GM21737 (cell line): ENCODE measurements around the gene ZSWIM3.
A peak's percentile ranks its signal among the peaks of the same experiment; 100 is the strongest.

Source experiments
- ATAC-seq: cut with Tn5 transposase; IDR thresholded peaks from one replicate; pipeline ENCODE4 v1.9.1; 2021; ENCODE audit warnings: mild to moderate bottlenecking, moderate library complexity; ENCODE audit not compliant: unreplicated experiment

ZSWIM3 gene

DNA sequence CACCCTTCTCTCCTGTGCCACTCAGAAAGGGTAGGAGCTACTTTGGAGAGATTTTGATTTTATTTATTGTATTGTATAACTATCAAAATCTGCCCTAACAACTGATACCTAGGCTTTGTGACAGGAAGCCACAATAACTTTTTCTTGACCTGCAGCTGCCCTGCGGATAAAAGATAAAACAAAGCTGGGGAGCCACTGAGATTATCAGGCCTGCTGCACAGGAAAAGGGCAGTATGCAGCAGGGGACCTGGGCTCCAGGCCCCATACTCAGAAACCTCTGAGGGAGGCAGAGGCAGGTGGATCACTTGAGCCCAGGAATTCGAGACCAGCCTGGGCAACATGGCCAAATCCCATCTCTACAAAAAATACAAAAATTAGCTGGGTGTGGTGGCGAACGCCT is 24.8 kb upstream of the ZSWIM3 start:
- no peak for ATAC-seq

DNA sequence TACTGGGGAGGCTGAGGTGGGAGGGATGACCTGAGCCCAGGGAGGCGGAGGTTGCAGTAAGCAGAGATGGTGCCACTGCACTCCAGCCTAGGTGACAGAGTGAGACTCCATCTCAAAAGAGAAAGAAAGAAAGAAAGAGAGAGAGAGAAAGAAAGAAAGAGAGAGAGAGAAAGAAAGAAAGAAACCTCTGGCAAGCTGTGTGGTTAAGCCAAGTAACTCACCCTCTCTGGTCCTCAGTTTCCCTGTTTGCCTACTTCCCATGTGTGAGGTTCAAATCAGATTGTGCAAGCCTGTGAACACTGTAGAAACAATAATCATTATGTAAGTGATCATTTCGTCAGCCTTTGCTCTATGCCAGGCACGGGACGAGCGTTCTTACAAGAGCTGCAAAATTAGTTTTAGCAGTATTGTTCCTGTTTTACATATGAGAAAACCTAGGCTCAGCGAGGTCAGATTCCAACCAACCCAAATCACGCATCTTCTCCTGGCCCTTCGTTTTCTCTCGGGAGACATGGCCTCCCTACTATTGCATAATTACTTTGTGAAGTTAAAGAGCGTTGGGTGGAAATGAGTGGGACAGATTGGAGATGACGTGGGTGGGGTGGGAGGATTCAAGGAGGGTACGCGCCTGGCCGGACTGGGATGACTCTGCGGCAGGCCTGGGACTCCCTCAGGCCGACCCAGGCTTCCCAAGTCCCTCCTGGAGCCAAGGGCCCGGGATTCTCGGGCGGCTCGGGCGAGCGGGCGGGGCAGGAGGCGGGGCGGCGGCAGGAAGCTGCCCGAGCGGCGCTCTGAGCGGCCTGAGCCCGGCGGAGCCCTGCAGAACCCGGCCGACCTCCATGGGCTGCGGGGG is 24.2 kb upstream of the ZSWIM3 start, which contains the start of gene SNX21:
Gene SNX21 (plus strand): TSS at position 770 of the 853 bp plus-strand sequence. CDS start 121 bp downstream, outside the sequence.
- no peak for ATAC-seq

DNA sequence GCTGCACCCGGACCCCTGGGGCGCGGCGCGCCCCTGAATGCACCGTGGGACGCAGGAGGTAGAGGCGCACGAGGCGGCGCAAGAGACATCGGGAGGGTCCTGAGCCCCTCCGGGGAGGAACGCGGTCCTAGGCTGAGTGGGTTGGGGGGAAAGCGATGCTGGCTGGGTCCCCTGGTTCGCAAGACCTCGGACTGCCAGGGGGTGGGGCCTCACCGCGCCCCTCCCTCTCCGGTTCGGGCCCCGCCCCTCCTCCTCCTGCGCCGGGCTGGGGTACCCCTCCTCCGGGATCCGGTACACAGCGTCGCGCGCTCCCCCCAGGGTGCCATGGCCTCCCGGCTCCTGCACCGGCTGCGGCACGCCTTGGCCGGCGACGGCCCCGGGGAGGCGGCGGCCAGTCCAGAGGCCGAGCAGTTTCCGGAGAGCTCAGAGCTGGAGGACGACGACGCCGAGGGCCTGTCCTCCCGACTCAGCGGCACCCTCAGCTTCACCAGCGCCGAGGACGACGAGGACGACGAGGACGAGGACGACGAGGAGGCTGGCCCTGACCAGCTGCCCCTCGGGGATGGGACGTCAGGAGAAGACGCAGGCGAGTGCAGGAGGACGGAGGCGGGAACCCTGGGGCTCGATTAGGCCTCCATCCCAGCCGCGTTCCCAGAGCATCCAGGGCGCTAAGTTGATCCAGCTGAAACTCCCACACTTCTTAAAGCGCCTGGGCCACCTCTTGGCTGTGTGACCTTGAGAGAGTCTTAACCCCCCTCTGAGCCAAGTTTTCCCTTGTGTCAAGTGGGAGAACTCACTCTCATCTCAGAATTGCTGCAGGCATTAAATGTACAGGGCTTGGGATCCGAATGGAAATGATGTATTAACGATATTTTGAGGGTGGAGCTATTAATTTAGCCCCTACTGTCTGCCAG is 23.3 kb upstream of the ZSWIM3 start:
- no peak for ATAC-seq

DNA sequence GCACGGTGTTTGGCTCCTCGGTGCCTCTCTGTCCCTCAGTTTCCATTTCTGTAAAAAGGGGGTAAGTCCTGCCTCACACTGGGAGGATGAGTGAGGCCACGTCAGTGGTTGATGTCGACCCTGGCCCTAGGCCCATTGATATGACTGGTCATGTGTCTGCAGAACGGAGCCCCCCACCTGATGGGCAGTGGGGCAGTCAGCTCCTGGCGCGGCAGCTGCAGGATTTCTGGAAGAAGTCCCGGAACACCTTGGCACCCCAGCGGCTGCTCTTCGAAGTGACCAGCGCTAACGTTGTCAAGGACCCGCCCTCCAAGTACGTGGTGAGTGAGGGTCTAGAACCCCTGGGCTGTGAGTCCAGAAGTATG is 22.6 kb upstream of the ZSWIM3 start:
- ATAC-seq, result no peak

DNA sequence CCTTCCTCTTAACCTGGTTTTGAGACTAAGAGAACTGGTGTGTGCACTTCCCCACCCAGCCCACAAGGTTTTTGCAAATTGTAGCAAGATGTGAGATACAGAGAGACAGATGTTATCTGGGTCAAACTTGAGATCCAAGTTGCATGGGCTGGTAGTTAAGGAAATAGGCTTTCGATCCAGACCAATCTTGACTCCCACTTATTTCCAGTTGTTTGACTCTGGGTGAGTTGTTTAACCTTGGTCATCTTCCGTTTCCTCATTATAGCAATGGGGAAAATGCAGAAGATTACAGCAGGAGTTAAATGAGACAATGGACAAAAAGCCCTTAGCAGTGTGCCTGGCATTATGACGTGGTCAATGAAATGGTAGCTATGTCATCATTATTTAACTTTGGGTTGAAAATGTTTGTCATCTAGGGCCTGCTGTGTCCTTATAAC is 22.1 kb upstream of the ZSWIM3 start:
- no peak for ATAC-seq

DNA sequence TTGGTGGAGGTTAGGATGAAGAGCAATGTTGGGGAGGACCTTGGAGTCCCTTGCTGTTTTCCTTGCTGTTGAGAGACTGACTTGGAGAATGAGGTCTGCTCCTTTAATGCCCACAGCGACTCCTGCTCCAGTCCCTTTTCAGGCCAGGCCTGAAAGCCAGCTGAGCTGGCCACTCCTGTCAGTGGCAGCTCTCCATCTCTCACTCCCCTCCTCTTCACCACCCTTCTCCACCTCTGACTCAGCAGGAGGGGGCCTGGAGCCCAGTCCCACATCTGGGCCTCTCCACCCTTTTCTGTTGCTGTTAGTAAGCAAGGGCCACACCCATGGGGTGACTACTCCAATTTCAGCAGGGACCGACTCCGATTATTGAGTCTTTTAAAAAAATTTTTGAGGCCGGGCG is 21.6 kb upstream of the ZSWIM3 start:
- no peak for ATAC-seq

DNA sequence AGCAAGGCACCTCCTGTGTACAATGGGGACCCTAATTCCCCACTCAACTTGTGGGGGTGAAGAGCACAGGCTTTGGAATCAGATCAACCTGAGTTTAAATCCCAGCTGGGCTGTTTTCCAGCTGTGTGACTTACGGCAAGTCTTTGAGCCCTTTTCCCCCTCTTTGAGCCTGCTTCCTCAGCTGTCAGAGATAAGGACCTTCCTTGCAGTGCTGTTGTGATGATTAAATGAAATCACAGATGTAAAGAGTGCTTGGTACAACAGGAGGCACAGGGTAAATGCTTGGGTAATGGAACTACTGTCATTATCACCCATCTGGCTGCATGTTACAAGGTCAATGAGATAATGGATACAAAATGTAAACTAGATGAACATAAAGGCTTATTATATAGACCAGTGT is 20.6 kb upstream of the ZSWIM3 start:
- ATAC-seq, result no peak

DNA sequence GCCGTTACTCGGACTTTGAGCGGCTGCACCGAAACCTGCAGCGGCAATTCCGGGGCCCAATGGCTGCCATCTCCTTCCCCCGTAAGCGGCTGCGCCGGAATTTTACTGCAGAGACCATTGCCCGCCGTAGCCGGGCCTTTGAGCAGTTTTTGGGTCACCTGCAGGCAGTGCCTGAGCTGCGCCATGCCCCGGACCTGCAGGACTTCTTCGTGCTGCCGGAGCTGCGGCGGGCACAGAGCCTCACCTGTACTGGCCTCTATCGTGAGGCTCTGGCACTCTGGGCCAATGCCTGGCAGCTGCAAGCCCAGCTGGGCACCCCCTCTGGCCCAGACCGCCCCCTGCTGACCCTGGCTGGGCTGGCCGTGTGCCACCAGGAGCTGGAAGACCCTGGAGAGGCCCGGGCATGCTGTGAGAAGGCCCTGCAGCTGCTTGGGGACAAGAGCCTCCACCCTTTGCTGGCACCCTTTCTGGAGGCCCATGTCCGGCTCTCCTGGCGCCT is 16.7 kb upstream of the ZSWIM3 start:
- no peak for ATAC-seq

DNA sequence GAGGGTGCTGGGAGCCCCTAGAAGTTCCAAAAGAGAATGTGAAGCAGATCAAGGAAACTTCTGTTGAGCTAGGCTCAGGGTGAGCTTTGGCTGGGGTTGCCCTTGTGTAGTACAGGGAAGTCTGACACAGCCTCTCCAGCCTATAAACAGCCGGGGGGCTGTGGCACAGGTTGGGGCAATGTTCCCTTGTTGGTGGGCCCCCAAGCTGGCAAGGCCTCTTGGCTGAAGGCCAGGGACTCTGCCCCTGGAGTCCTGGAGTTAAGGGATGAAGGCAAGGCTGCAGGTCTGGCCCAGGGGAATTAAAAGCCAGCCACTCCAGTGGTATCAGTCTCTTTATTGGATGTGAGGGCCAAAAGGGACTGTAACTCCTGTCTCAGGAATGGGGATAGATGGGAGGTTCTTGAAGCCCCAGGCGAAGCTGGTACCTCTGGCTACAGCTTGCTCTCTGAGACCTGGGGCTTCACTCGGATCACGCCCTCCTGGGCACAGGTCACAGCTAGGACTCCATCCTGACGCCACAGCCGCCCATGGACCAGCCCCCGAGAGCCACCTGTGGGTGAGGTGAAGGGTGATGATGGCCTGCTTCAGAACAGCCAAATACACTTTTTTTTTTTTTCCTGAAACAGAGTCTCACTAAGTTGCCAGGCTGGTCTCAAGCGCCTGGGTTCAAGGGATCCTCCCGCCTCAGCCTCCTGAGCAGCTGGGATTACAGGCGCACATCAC is 15.8 kb upstream of the ZSWIM3 start:
- ATAC-seq, result no peak

DNA sequence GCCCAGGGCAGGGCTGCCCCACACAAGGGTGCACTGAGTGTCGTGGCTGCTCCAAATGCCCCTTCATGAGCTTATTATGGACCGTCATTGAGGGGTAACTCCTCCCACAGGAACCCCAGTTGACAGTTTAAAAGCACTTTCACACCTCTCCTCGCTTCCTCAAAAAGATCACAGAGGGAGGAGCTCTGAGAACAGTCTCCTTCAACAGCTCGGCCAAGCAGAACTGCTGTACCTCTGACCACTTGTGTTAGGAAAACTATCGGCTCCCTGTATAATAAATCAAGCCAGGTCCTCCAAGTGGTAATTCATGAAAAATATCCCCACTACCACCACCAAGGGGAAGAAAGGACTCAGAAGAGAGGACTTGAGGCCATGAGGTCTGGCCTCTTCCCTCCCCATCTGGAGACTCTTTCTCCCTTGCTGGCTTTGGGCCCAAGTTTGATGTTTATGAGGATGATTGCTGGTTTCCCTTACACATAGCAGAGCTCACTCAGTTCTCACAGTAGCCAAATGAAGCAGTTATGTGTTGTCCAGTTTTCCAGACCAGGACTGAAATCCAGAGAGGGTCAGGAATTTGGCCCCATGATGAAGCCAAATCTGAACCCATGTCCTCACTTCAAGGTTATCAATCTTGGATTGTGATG is 15.1 kb upstream of the ZSWIM3 start:
- ATAC-seq, result peak; percentile 71

DNA sequence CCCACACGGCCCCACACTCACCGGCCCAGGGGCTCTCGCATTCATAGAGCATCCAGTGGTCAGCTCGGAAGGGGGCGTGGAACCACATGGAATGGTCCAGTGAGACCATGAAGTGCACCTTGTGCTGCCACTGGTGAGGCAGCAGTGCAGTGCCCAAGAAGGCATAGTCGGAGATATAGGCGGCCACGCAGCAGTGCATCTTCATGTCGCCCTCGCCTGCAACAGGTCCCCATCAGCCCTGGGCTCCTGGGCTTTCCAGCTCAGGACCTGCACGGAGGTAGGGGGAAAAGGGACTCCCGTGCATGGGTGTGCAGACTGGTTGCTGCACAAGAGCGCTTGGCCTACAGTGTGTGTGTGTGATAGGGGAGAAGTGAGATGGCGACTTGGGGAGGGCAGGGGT is 13.9 kb upstream of the ZSWIM3 start:
- ATAC-seq, result no peak

DNA sequence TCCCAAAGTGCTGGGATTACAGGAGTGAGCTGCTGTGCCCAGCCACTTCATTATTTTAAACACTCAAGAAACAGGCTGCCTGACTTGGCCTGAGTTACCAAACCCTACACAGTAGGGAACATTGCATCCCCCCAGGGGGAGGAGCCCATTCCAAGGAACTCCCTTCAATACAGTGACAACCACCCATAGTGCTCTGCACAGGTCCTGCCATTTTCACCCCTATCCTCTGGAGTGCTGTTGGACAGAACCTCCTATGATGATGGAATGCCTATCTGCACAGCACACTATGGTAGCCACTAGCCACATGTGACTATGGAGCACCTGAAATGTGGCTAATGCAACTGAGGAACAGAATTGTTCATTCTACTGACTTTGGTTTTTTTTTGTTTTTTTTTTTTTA is 12.0 kb upstream of the ZSWIM3 start:
- no peak for ATAC-seq

DNA sequence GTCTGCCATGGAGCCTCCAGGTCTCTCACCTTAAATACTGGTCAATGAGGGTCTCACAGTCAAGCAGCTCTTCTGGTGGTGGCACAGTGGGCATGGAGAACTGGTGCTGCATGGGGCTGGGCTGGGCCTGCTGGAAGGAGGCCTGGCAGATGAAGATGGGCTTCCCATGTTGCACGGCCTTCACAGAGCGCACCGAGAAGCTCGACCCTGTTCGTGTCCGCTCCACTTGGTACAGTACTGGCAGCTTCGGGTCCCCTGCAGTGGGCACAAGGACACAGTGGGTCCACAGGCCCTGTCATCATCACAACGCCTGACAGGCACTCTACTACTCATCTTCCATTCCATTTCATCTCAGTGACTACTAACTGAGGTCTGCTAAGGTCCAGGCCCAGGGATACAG is 9.0 kb upstream of the ZSWIM3 start:
- ATAC-seq, result no peak

DNA sequence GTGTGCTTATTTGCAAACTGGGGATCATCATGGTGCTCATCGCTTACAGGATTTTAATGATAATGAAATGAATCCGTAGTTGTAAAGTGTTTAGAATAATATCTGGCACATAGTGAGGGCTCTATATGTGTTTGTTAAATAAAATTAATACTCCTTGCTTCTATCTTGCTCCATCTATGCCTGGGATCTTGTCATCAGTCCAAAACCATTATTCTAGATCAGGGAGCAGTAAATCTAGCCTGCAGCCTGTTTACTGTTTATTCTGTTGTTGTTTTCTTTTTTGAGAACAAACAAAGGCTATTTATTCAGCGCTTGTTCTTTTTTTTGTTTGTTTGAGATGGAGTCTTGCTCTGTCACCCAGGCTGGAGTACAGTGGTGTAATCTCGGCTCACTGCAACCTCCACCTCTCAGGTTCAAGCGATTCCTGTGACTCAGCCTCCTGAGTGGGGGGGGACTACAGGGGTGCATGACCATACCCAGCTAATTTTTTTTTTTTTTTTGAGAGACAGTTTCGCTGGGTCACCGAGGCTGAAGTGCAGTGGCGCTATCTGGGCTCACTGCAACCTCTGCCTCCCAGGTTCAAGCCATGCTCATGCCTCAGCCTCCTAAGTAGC is 8.3 kb upstream of the ZSWIM3 start:
- ATAC-seq, result no peak

DNA sequence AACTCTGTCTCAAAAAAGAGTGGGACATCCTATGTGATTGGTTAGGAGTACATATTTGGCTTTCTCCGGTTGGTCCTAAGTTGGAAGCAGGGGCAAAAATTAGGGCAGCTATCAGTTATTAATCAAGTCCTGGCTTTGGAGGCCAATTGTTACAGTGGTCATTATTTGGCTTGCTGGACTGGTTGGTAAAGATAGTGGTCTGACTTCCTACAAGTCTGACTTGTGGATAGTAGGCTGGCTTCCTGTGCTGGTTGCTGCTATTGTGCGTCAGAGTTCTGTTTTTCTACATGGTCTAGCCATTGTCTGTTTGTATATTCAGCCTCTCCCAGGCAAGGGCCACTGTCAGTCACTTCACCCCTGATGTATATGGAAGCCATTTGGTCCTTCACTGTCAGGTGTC is 7.2 kb upstream of the ZSWIM3 start:
- no peak for ATAC-seq

DNA sequence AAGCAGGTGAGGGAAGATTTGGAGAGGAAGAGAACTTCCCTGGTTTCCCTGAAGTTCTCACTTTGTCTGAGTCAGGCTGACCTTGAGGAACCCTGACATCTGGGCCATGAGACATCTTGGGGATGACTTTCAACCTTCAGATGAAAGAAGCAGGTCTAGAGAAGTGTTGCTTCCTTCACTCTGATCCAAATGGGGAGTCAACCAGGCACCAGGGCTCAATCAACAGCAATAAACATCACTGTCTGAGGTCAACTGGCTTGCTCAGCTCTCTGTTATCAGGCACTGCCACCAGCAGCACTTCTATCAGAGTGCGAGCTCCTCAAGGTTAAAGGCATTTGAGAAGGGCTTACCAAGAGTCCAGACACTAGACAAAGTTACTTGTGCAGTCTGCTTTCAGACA is 6.5 kb upstream of the ZSWIM3 start:
- ATAC-seq, result no peak

DNA sequence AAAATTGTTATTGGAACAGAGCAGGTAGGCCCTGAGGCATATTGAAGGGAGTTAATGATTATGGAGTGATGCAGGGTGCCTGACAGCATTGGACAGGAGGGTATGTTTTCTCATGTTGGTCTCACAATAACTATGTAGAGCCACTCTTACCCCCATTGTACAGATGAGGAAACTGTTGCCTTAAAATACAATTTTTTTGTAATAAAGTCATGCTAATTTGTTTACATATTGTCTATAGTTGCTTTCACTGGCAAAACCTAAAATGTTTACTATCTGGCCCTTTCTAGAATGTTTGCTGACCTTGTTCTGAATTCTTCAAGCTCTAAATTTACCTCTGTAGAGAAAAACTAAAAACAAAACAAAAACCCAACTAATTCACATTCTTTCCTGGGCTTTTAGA is 5.9 kb upstream of the ZSWIM3 start:
- no peak for ATAC-seq

DNA sequence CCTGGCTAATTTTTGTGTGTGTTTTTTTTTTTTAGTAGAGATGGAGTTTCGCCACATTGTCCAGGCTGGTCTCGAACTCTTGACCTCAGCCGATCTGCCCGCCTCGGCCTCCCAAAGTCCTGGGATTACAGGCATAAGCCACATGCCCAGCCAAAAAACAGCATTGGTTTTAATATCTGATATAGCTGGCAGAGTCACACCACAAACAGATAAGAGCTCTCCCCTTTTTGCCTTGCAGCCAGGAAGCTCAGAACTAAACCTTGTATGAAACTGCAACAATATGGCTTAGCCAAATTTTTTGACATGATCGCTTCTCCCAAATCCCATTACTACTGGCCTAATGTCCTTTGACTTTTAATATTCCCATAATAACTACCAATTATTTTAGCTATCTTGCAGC is 5.1 kb upstream of the ZSWIM3 start:
- no peak for ATAC-seq

DNA sequence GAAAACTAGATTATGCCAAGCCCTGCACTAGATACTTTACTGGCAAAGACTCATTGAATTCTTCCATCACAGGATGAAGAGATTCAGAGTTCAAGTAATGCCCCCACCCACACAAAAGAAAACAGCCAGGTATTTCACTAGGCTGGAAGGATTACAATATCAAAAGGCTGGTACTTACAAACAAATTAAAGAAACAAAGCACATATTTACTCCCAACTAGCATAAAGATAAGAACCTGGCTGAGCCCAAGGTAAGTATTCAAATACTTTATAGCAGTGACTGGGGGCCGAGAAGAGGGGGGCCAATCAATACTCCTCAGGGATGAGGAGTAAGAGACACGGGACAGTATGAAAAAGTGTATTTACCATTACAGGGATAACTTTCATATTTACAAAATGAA is 3.9 kb upstream of the ZSWIM3 start:
- no peak for ATAC-seq

DNA sequence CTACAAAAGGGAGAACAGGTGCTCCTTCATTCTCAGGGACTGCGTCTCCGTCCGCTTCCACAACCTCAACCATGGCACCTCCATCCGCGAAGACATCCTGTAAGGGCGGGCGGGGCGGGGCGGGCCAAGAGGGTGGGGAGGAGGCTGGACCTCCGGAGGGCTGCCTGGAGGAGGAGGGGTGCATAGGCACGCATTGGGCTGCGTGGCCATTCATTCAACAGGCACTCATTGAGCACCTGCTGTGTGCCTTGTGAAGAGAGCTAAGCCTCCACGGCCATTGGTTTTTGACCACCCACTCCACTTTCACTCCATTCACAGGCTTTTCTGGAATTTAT is 435 bp downstream of the ZSWIM3 start:
- ATAC-seq, result peak; percentile 10
